ENCODE data around the gene CCM2L.

The CCM2L gene

GRCh38 chr20:31969991-31970390 is 40.2 kb upstream of the CCM2L start:
- no peak overlapping the region for H3K4me3 ChIP-seq (ENCODE audit: control insufficient read depth, low read depth, low read length)
- TF ChIP-seq, protein P1, sequence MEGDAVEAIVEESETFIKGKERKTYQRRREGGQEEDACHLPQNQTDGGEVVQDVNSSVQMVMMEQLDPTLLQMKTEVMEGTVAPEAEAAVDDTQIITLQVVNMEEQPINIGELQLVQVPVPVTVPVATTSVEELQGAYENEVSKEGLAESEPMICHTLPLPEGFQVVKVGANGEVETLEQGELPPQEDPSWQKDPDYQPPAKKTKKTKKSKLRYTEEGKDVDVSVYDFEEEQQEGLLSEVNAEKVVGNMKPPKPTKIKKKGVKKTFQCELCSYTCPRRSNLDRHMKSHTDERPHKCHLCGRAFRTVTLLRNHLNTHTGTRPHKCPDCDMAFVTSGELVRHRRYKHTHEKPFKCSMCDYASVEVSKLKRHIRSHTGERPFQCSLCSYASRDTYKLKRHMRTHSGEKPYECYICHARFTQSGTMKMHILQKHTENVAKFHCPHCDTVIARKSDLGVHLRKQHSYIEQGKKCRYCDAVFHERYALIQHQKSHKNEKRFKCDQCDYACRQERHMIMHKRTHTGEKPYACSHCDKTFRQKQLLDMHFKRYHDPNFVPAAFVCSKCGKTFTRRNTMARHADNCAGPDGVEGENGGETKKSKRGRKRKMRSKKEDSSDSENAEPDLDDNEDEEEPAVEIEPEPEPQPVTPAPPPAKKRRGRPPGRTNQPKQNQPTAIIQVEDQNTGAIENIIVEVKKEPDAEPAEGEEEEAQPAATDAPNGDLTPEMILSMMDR (conservative IDR thresholded peaks at IDR 0.05; ENCODE audit: control insufficient read depth, insufficient read depth, low read depth, low read length), result no peak
- DNase-seq (ENCODE audit: low read depth), result no peak

DNA sequence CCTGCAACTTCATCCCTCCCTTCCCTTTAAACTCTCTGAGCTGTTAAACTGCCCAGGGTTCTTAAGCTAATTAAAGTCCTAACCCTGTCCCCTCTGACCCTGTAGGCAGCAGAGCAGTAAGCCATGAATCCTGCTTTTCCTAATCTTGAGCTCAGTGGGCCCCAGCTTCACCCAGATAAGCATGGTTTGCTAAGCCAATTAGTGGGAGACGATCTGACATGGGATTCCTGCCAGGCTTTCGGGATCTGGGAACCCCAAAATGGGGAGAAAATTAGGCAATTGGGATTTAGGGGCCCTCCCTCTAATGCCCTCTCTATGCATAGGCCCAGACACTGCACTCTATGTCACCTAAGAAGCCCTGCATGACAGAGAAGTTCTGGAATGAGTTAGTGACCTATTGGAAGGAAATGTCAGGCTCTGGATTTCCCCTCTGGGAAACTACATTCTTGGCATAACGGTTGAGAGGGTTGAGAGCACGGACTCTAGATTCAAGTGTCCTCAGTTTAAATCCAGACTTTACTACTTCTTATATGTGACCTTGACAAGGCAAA is 37.7 kb upstream of the CCM2L start:
- H3K4me3 ChIP-seq (ENCODE audit: control insufficient read depth, low read depth, low read length), result no peak overlapping the region
- TF ChIP-seq, protein P1 (conservative IDR thresholded peaks at IDR 0.05; ENCODE audit: control insufficient read depth, insufficient read depth, low read depth, low read length), result no peak
- no peak for DNase-seq (ENCODE audit: low read depth)

DNA sequence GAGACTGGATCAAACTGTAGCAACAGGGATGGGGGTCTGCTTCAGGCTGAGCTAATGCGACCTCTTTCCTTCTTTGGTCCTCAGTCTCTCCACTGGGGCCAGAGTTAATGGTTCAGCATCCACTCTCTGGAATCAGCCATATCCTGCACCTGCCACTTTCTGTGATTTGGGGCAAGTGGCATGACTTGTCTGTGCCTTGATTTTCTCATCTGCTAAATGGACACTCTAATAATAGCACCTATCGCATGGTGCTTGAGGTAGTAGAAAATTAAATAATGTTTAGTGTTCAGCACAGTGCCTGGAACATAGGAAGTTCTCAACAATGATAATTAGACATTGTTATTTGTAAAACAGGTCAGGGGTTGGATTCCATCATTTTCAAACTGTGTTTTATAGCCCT is 35.9 kb upstream of the CCM2L start:
- TF ChIP-seq, protein P1 (conservative IDR thresholded peaks at IDR 0.05; ENCODE audit: control insufficient read depth, insufficient read depth, low read depth, low read length), result no peak
- DNase-seq (ENCODE audit: low read depth), result no peak
- H3K4me3 ChIP-seq (ENCODE audit: control insufficient read depth, low read depth, low read length), result no peak overlapping the region

DNA sequence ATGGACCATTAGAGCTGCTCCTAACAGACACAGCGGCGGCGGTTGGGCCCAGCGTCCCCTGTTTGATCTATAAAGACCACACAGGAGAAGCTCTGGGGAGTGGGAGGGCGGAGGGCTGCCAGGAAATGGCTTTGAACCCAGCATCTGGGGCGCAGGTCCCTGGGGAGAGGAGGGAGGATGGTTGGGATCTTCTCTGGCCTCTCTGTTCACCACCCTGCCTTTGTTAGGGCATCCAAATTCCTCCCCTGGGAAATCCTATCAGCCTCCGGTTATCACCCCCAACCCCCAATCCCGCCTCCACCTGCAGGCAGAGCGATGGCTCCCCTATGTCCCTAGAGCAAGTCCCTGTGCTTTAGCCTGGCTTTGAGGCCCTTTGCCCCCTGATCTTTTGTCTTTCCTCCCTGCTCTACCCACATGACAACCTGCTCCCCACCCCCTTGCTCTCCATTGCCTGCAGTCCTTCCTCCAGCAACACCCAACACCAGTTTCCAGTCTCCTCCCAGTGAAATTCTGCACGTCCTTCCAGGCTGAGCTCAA is 35.2 kb upstream of the CCM2L start:
- TF ChIP-seq, protein P1 (conservative IDR thresholded peaks at IDR 0.05; ENCODE audit: control insufficient read depth, insufficient read depth, low read depth, low read length), result no peak
- H3K4me3 ChIP-seq (ENCODE audit: control insufficient read depth, low read depth, low read length), result no peak overlapping the region
- no peak for DNase-seq (ENCODE audit: low read depth)

GRCh38 chr20:31975874-31976273 is 34.4 kb upstream of the CCM2L start:
- no peak overlapping the region for H3K4me3 ChIP-seq (ENCODE audit: control insufficient read depth, low read depth, low read length)
- DNase-seq (ENCODE audit: low read depth), result no peak
- TF ChIP-seq, protein P1 (conservative IDR thresholded peaks at IDR 0.05; ENCODE audit: control insufficient read depth, insufficient read depth, low read depth, low read length), result no peak

- no peak overlapping the region for H3K4me3 ChIP-seq (ENCODE audit: control insufficient read depth, low read depth, low read length)
- no peak for DNase-seq (ENCODE audit: low read depth)
- TF ChIP-seq, protein P1 (conservative IDR thresholded peaks at IDR 0.05; ENCODE audit: control insufficient read depth, insufficient read depth, low read depth, low read length), result no peak
These were observed 33.2 kb upstream of the CCM2L start for GRCh38 chr20:31977080-31977479.

Data from fibroblast of mammary gland (primary cell).